ENCODE data around the gene FAM131A.

Gene FAM131A

DNA sequence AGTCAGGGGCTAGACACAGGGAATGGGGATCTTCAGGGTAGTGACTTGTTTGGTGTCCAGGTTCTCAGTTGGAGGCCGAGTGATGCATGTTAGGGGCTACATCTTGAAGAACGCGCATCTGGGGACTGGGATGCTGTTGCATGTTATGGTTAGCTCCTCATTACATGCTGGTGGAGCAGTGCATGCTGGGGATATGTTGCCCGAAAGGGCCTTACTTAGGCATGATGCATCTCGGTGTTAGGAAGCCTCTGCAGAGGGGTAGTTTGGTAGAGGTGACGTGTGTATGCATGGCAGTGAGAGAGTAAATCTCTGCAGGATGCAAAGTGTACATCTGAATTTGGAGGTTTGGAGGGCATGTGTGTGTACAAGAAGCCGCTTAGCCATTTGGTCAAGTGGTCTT is 20.6 kb upstream of the FAM131A start:
- DNase-seq (ENCODE audit: low read depth in 2 of 2) = no peak

GRCh38 chr3:184317201-184317600 is 20.2 kb upstream of the FAM131A start:
- no peak for DNase-seq (ENCODE audit: low read depth in 2 of 2)

- peak; percentile 23 to 35 for DNase-seq (ENCODE audit: low read depth in 2 of 2)
These were observed 17.3 kb upstream of the FAM131A start for GRCh38 chr3:184320104-184320445.

DNA sequence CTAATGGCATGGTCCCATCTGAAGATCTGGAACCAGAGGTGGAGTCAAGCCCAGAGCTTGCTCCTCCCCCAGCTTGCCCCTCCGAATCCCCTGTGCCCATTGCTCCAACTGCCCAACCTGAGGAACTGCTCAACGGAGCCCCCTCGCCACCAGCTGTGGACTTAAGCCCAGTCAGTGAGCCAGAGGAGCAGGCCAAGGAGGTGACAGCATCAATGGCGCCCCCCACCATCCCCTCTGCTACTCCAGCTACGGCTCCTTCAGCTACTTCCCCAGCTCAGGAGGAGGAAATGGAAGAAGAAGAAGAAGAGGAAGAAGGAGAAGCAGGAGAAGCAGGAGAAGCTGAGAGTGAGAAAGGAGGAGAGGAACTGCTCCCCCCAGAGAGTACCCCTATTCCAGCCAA is 15.7 kb upstream of the FAM131A start:
- DNase-seq (ENCODE audit: low read depth in 2 of 2) = no peak

DNA sequence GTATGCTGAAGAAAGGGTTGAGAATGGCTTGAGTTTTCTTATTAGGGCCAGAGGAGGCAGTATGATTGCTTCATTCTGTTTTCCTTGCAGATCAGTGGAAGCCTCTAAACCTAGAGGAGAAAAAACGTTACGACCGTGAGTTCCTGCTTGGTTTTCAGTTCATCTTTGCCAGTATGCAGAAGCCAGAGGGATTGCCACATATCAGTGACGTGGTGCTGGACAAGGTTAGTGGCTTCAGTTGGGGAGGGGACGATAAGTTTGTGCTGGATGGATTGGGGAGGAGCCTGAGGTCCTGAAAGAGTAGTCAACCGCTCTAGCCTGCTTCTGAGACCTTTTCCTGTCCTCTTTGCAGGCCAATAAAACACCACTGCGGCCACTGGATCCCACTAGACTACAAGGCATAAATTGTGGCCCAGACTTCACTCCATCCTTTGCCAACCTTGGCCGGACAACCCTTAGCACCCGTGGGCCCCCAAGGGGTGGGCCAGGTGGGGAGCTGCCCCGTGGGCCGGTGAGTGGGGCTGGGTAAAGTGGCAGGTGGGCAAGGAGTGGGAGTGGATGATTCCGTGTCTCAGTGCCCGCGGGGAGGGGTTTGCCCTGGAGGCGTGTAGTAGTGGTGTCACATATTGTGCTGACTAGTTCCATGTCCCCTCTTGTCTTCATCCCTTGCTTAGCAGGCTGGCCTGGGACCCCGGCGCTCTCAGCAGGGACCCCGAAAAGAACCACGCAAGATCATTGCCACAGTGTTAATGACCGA is 14.5 kb upstream of the FAM131A start:
- no peak for DNase-seq (ENCODE audit: low read depth in 2 of 2)

DNA sequence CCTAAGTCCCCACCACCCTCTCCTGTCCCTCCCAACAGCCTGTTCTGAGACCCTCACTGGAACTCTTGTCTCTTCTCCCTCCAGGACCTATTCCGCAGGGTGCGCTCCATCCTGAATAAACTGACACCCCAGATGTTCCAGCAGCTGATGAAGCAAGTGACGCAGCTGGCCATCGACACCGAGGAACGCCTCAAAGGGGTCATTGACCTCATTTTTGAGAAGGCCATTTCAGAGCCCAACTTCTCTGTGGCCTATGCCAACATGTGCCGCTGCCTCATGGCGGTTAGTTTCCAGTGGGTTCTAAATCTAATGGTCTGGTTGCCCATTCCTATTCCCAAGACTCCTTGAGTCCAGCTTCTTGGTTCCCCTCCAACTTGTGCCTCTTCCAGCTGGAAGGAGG is 13.7 kb upstream of the FAM131A start:
- DNase-seq (ENCODE audit: low read depth in 2 of 2) = no peak

- no peak for DNase-seq (ENCODE audit: low read depth in 2 of 2)
These were observed 12.1 kb upstream of the FAM131A start for GRCh38 chr3:184325269-184325668.

GRCh38 chr3:184325715-184326369 is 11.6 kb upstream of the FAM131A start:
- DNase-seq (ENCODE audit: low read depth in 2 of 2) = peak in 1 of 2 donors; percentile 34

DNA sequence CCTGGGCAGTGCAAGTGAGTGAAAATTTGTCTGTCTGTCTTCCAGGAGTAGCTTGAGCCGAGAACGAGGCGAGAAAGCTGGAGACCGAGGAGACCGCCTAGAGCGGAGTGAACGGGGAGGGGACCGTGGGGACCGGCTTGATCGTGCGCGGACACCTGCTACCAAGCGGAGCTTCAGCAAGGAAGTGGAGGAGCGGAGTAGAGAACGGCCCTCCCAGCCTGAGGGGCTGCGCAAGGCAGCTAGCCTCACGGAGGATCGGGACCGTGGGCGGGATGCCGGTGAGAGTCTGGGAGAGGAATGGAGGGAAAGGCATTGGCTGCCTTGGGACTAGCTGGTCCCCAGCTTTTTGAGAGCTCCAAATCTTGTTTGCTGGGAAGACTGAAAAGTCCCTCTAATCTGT is 10.2 kb upstream of the FAM131A start:
- no peak for DNase-seq (ENCODE audit: low read depth in 2 of 2)

DNA sequence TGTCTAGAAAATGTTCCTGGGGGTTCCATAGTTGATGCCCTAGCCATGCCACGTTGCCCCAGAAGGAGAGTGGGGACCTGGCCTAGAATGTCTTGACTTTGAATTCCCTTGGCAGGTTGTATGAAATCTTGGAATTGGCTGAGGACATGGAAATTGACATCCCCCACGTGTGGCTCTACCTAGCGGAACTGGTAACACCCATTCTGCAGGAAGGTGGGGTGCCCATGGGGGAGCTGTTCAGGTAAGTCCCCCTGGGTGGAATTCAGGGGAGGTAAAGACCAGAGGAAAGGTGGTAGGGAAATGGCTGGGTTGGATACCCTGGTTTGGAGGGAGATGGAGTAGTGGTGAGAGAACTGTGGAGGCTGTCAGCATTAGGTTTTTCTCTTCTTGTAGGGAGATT is 8.9 kb upstream of the FAM131A start:
- DNase-seq (ENCODE audit: low read depth in 2 of 2) = no peak

DNA sequence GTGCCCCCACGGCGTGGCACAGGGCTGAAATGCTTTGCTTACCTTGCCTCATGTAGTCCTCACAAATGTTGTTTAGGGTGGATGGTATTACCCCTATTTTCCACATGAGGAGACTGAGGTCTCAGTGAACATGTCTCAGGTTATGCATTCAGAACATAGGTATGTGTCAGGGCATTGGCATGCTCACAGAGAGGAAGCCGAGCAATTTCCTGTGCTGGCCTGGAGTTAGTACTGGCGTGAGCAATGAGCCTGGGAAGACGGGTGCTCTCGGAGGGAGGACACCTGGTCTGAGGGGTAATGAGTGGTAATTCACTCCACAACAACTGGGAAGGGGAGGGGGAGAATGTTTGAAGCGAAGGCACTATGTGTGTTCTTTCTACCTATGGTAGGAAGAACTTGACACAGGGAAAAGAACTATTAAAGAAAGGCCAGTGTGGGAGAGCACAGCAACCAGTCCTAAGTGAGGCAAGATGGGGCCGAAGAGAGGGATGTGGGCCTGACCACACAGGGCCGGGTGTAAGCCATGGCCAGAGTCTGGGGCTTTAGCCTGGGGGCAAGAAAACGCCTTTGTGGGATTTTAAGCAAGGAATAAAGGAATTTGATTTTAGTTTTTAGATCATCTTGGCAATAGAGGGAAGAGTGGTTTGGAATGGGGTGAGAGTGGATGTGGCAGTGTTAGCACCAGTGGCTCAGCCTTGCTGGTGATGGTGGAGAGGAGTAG is 4.9 kb upstream of the FAM131A start:
- no peak for DNase-seq (ENCODE audit: low read depth in 2 of 2)

DNA sequence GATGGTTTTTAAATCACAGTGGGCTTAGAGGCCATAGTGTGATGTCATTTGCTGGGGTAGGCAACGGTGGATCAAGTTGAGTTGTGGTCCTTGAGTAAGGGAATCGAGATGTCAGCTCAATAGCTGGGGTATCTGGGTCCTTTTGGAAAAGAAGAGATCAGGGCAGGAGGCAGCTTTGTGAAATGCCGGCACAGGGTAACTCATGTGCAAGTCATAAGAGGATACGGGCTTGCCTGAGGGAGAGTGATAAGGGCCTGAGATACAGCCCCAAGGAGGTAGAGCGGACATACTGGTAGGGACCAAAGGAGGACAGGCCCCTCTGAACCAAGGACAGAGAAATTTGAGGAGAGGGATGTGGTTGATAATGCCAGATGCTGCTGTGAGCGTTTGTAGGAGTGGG is 4.2 kb upstream of the FAM131A start:
- DNase-seq (ENCODE audit: low read depth in 2 of 2) = no peak

DNA sequence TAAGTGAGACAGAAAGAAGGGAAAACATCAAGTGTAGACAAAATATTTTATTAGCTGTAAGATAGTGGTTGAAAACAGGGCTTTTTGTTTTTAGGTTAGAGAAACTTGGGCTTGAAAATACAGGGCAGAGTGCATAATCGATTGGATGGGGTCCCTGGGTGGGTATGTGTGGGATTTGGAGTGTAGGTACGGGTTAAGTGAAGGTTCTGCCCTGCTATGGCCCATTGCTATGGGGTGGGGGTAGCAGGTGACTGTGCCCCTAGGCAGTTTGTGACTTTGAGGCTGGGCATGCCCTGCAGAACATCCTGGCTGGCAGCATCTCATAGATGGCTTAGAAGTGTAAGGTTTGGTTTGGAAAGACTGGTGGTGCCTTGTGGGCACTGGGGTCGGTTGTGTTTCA is 3.7 kb upstream of the FAM131A start:
- no peak for DNase-seq (ENCODE audit: low read depth in 2 of 2)

- DNase-seq (ENCODE audit: low read depth in 2 of 2) = peak in 1 of 2 donors; percentile 18
These were observed 2.8 kb upstream of the FAM131A start for GRCh38 chr3:184334470-184335158.

- DNase-seq (ENCODE audit: low read depth in 2 of 2) = no peak
These were observed 2.1 kb upstream of the FAM131A start for GRCh38 chr3:184335291-184335660.

DNA sequence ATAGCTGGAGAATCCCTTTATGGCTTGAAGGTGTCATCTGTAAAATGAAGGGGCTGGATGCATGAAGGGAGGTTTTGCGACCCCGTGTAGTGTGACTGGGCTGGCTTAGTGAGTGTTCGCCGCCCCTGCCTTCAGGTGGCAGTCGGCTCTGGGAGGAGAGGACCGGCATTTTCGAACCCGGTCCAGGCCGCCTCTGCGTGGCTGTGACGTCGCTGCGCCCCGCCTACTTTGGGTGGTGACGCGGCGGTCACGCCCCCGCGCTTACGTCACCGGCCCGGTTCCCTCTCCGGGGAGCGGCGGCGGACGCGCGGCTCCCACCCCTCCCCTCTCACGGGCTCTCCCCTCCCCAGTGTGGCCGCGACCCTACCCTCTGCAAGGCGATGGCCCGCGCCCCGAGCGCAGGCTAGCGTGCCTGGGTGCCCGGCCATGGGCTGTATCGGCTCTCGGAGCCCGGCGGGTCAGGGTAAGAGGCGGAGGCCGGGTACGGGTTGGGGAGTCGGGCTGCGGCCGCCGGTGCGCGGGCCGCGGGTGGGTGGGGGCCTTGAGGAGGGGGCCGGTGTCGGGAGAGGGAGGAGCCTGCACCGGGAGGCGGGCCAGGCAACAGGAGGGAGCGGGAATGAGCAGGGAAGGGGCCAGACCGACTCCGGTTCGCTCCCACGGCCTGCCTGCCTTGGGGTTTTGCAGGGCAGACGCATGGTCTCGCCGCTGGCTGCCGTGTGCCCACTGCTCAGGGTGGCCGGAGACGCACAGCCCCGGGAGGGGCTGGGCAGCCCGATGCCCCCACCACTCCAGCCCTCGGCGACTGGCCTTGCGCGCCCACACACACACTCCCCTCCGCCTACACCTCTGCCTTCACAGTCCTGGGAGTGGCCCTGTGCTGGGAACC is 1.5 kb upstream of the FAM131A start:
- DNase-seq (ENCODE audit: low read depth in 2 of 2) = peak; percentile 82 to 84

- no peak for DNase-seq (ENCODE audit: low read depth in 2 of 2)
These were observed 627 bp upstream of the FAM131A start for GRCh38 chr3:184336547-184337398.

GRCh38 chr3:184337981-184338380 is 581 bp downstream of the FAM131A start:
- DNase-seq (ENCODE audit: low read depth in 2 of 2) = no peak

- DNase-seq (ENCODE audit: low read depth in 2 of 2) = no peak
These were observed 1.1 kb downstream of the FAM131A start for GRCh38 chr3:184338511-184338945.

DNA sequence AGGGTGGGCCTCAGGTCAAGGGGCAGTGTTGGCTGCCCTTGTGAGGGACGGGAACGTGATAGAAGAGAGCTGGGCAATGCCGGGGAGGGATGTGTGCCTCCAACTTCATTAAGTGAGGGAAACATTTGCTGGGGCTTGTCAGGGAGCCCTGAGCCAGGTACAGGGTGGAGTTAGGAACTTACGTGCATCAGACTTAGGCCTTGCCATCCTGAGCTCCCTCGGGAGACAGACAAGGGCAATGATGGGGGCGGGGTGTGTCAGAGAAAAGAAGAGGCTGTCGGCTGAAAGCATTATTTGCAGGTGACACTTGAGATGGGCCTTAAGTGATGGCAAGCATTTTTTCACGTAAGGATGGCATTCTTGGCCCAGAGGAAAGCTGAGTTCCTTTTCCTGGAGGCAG is 1.6 kb downstream of the FAM131A start:
- no peak for DNase-seq (ENCODE audit: low read depth in 2 of 2)

Data from activated CD4-positive, alpha-beta T cell treated with anti-CD3 and anti-CD28 coated beads for 24 hours (primary cell).